ENCODE data around the gene TIGAR. TPM values are rescaled to one million over a fixed set of nuclear protein-coding genes. Genes with fewer than 3 reads are reported as not detected.

The TIGAR gene
- total RNA-seq, 5 donors from 2014 or later (not counting 1 experiment from before 2014, with no cell fraction given): 6.7 to 11.4 (median 7.5) TPM

DNA sequence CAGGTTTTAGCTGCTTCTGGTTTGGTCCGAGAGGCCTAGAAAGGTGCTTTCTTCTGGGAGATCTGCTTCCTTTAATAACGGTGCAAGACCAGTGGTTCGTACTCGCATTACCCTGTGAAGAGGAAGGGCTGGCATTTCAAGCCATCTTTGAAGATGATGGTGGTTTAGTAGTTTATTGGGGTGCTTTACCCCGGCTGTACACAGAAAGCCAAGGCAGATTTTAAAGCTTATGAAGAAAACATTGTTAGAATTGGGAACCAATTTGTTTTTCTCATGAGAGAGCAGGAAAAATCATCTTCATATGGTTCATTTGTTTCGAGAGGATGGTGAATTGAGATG lies 43.8 kb upstream of the TIGAR start:
- peaks cover 65 to 71% (median 69%) of the 10 kb centered on the region in 3 donors for H3K4me1 Mint-ChIP-seq
- H3K27me3 Mint-ChIP-seq: no peaks in the 10 kb centered on the region
- peak overlapping the region; percentile 92 to 98 (median 96) for H3K4me3 Mint-ChIP-seq
- Histone ChIP-seq H3K27ac (ENCODE audit: low read length) (peak overlapping the region; percentile 26), H3K4me1 (ENCODE audit: control insufficient read depth in 1 of 2, extremely low read depth in 1 of 2, insufficient read depth in 2 of 2, low read length in 2 of 2) (peaks cover 26 to 83% of the 10 kb centered on the region in 2 experiments), H3K9me3 (no peaks in the 10 kb centered on the region), H3K27me3 (replicated peaks in 1 of 2; ENCODE audit: control insufficient read depth in 2 of 2, extremely low read depth in 1 of 2, insufficient read depth in 2 of 2, low read length in 1 of 2) (no peaks in the 10 kb centered on the region), H3K4me3 (ENCODE audit: control insufficient read depth in 1 of 2, extremely low read depth in 1 of 2, low read length in 1 of 2) (no peak overlapping the region), H3K36me3 (ENCODE audit: control insufficient read depth in 2 of 2, extremely low read depth in 1 of 2, insufficient read depth in 1 of 2, low read length in 1 of 2) (peaks cover 17 to 59% of the 10 kb centered on the region in 2 donors)
- ChIA-PET CTCF (interaction anchor here (0.6 to 4.9 kb wide), 79 partner anchors 8 to 977 kb away, joined by 3 to 136 read pairs (median 5); partner anchors contain the start of genes AKAP3 (in 1 of the 2), NDUFA9 (in 1 of the 2) and PARP11 (in 1 of the 2)), POLR2A (interaction anchor here (0.6 to 1.6 kb wide), 9 partner anchors 15 to 500 kb away, joined by 3 to 6 read pairs (median 3); no protein-coding TSS in a partner anchor)
- H3K36me3 Mint-ChIP-seq: peaks cover 48% of the 10 kb centered on the region
- ATAC-seq (replicated peaks in 1 of 4) (no peak), DNase-seq (no peak)
- no peaks in the 10 kb centered on the region for H3K9me3 Mint-ChIP-seq
- peak overlapping the region; percentile 90 to 97 for H3K27ac Mint-ChIP-seq
- WGBS (ENCODE audit: insufficient coverage): 7% methylated on average over 2 of the region's 6 CpGs

DNA sequence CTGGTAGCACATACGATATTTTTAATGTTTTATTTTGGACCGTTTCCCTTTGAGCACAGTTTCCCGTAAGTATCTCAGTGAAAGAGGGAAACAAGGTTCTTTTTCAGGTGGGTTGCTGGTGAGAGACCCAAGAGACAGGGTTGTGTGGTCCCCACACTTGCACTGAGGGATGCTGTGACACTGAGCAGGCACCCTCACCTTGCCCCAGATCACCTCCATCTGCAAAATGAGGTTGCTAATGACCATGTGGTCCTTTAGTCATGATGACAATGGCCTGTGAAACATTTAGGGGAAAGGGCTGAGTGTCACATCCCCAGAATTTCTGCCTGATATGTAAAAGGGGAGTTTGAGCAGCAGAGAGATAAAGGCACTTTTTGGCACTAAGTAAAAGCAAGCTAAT lies 43.2 kb upstream of the TIGAR start:
- H3K27ac ChIP-seq (ENCODE audit: low read length): no peak overlapping the region
- Mint-ChIP-seq H3K27me3 (no peaks in the 10 kb centered on the region), H3K4me1 (peaks cover 70 to 76% (median 70%) of the 10 kb centered on the region in 3 donors), H3K4me3 (no peak overlapping the region), H3K27ac (peak overlapping the region; percentile 69 to 71), H3K9me3 (no peaks in the 10 kb centered on the region), H3K36me3 (peaks cover 54% of the 10 kb centered on the region)
- no peaks in the 10 kb centered on the region for H3K27me3 ChIP-seq (replicated peaks in 1 of 2; ENCODE audit: control insufficient read depth in 2 of 2, extremely low read depth in 1 of 2, insufficient read depth in 2 of 2, low read length in 1 of 2)
- POLR2A ChIA-PET: interaction anchor here (0.6 to 1.6 kb wide), 5 partner anchors 8 to 235 kb away, joined by 3 to 4 read pairs (median 3); no protein-coding TSS in a partner anchor
- H3K36me3 ChIP-seq (ENCODE audit: control insufficient read depth in 2 of 2, extremely low read depth in 1 of 2, insufficient read depth in 1 of 2, low read length in 1 of 2): peaks cover 22 to 66% of the 10 kb centered on the region in 2 donors
- H3K4me1 ChIP-seq (ENCODE audit: control insufficient read depth in 1 of 2, extremely low read depth in 1 of 2, insufficient read depth in 2 of 2, low read length in 2 of 2): peaks cover 26 to 83% of the 10 kb centered on the region in 2 experiments
- ATAC-seq (replicated peaks in 1 of 4) (no peak), DNase-seq (no peak)
- WGBS (ENCODE audit: insufficient coverage): 70% methylated on average over 2 of the region's 3 CpGs
- CTCF ChIA-PET: interaction anchor here (0.6 to 4.9 kb wide), 38 partner anchors 10 to 978 kb away, joined by 3 to 136 read pairs (median 6); no protein-coding TSS in a partner anchor
- no peak overlapping the region for H3K4me3 ChIP-seq (ENCODE audit: control insufficient read depth in 1 of 2, extremely low read depth in 1 of 2, low read length in 1 of 2)
- no peaks in the 10 kb centered on the region for H3K9me3 ChIP-seq

DNA sequence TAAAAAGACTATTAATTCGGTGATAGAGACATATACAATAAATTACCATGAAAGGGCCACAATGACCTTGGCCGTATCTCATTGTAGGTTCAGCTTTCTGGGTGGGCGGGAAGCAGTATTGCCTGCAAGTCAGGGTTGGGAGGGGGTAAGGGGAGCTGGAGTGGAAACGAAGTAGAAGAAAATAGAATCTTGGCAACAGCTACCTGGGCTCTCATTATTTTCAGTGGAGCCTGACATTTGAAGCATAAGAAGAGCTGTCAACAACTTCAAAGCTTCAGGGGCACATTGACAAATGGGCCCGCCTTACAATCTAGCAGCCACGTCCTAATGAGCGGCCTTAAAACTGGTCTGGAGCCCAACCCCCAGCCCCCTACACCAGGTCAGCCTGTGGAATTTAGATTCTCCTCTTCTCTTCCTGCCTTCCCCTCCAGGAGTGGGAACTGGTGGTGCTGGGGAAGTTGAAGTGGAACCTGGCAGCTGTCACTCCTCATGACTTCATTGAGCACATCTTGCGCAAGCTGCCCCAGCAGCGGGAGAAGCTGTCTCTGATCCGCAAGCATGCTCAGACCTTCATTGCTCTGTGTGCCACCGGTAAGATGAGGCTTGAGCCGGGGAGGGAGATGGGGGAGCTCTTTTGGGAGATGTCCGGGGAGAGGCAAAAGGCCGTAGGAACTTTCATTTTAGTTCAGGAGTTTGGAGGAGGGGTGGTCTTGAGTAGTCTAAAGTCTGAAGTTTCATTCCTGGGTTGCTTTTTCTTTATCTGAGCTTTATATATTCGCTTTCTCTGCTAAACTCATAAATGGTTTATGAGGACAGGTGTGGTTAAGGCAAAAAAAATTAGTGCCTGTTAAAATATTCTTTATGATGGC lies 42.5 kb upstream of the TIGAR start:
- peaks cover 26 to 85% of the 10 kb centered on the region in 2 experiments for H3K4me1 ChIP-seq (ENCODE audit: control insufficient read depth in 1 of 2, extremely low read depth in 1 of 2, insufficient read depth in 2 of 2, low read length in 2 of 2)
- no peak for DNase-seq
- no peak overlapping the region for H3K27ac ChIP-seq (ENCODE audit: low read length)
- H3K27me3 ChIP-seq (replicated peaks in 1 of 2; ENCODE audit: control insufficient read depth in 2 of 2, extremely low read depth in 1 of 2, insufficient read depth in 2 of 2, low read length in 1 of 2): no peaks in the 10 kb centered on the region
- Mint-ChIP-seq H3K27ac (peak overlapping the region; percentile 70 to 84), H3K27me3 (no peaks in the 10 kb centered on the region), H3K4me3 (peak overlapping the region in 2 of 3 donors; percentile 4 to 37), H3K9me3 (no peaks in the 10 kb centered on the region), H3K4me1 (peaks cover 66 to 78% (median 73%) of the 10 kb centered on the region in 3 donors), H3K36me3 (peaks cover 54% of the 10 kb centered on the region)
- peaks cover 29 to 73% of the 10 kb centered on the region in 2 donors for H3K36me3 ChIP-seq (ENCODE audit: control insufficient read depth in 2 of 2, extremely low read depth in 1 of 2, insufficient read depth in 1 of 2, low read length in 1 of 2)
- H3K9me3 ChIP-seq: no peaks in the 10 kb centered on the region
- 69% methylated on average over 9 of the region's 15 CpGs for WGBS (ENCODE audit: insufficient coverage)
- ChIA-PET CTCF (interaction anchor here (0.6 to 4.9 kb wide), 20 partner anchors 11 to 978 kb away, joined by 3 to 136 read pairs (median 6); no protein-coding TSS in a partner anchor), POLR2A (interaction anchor here (0.5 to 1.6 kb wide), 7 partner anchors 9 to 235 kb away, joined by 3 to 4 read pairs (median 3); no protein-coding TSS in a partner anchor)
- ATAC-seq (replicated peaks in 1 of 4): no peak
- no peak overlapping the region for H3K4me3 ChIP-seq (ENCODE audit: control insufficient read depth in 1 of 2, extremely low read depth in 1 of 2, low read length in 1 of 2)

DNA sequence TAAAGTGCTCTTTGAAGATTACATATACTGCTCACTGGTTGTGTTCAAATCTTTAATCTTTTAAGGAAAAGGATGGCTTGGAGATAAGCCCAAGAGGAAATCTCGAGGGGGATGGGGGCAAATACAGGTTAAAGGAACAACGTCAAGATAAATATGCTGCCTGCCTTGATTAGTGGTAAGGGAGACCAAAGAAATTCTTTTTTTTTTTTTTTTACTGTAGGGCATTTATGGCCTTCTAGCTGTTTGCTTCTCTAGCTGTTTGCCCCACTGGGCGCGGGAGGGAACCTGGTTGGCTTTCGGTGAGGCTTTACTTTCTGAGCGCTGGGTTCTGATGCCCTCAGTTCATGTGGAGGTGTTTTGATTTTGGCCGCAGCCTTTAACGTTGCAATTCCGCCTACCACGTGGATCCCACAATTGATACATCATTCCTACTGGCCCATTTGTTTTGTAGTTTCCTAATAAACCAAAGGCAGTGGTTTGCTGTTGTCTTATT lies 41.8 kb upstream of the TIGAR start:
- ChIA-PET CTCF (interaction anchor here (0.5 to 4.9 kb wide), 13 partner anchors 10 to 394 kb away, joined by 3 to 136 read pairs (median 6); no protein-coding TSS in a partner anchor), POLR2A (interaction anchor here (0.5 to 1.0 kb wide), 3 partner anchors 15 to 22 kb away, joined by 3 to 4 read pairs (median 3); no protein-coding TSS in a partner anchor)
- Mint-ChIP-seq H3K36me3 (peaks cover 59% of the 10 kb centered on the region), H3K9me3 (no peaks in the 10 kb centered on the region), H3K27ac (peak overlapping the region; percentile 70 to 84), H3K27me3 (no peaks in the 10 kb centered on the region), H3K4me3 (peak overlapping the region in 2 of 3 donors; percentile 4 to 37), H3K4me1 (peaks cover 70 to 84% (median 78%) of the 10 kb centered on the region in 3 donors)
- Histone ChIP-seq H3K4me3 (ENCODE audit: control insufficient read depth in 1 of 2, extremely low read depth in 1 of 2, low read length in 1 of 2) (no peak overlapping the region), H3K27ac (ENCODE audit: low read length) (peak overlapping the region; percentile 37), H3K27me3 (replicated peaks in 1 of 2; ENCODE audit: control insufficient read depth in 2 of 2, extremely low read depth in 1 of 2, insufficient read depth in 2 of 2, low read length in 1 of 2) (no peaks in the 10 kb centered on the region), H3K9me3 (no peaks in the 10 kb centered on the region), H3K36me3 (ENCODE audit: control insufficient read depth in 2 of 2, extremely low read depth in 1 of 2, insufficient read depth in 1 of 2, low read length in 1 of 2) (peaks cover 31 to 80% of the 10 kb centered on the region in 2 donors), H3K4me1 (ENCODE audit: control insufficient read depth in 1 of 2, extremely low read depth in 1 of 2, insufficient read depth in 2 of 2, low read length in 2 of 2) (peaks cover 26 to 89% of the 10 kb centered on the region in 2 experiments)
- DNase-seq (no peak), ATAC-seq (replicated peaks in 1 of 4) (no peak)
- WGBS (ENCODE audit: insufficient coverage): 93% methylated on average over 3 of the region's 10 CpGs

DNA sequence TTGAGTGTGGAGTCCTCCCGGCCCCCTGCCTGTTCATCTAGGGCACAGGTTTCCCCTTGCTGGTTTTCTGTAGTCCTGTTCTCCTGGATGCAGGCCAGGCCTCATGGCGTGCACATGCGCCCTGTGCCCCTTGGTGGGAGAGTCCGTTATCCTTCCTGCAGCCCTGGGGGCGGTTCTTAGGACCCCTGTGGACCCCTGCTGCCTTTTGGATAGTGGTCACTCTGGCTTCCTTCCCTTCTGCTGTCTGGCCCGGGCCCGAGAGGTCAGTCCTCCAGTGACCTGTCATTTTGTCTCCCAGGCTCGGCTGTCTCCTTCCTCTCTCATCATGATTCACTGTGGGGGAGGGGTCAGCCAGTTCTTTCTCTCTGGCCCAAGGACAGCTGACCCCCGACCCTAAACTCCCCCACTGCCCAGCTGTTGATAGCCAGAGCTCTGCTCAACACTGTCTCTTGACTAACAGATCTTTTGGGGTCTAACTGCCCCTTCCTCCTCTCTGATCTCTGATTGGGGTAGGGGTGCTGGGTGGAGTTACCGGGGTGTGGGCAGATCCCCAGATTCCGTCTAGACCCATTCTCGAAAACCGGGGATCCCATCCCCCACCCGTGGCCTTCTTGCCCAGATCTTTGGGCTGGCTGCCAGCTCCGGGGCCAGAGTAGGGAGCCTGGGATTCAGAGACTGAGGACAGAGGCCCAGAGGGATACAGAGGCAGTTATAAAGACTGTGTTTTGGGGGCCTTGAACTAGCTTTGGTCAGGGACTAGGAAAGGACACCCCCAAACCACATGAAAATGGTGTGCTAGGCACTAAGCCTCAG lies 40.5 kb upstream of the TIGAR start:
- POLR2A ChIA-PET: no interaction called here
- Mint-ChIP-seq H3K36me3 (peaks cover 71% of the 10 kb centered on the region), H3K27me3 (no peaks in the 10 kb centered on the region), H3K4me1 (peaks cover 80 to 92% (median 87%) of the 10 kb centered on the region in 3 donors), H3K4me3 (peak overlapping the region in 2 of 3 donors; percentile 17 to 21), H3K27ac (peak overlapping the region; percentile 73 to 74), H3K9me3 (no peaks in the 10 kb centered on the region)
- DNase-seq (no peak), ATAC-seq (replicated peaks in 1 of 4) (no peak)
- Histone ChIP-seq H3K4me3 (ENCODE audit: control insufficient read depth in 1 of 2, extremely low read depth in 1 of 2, low read length in 1 of 2) (no peak overlapping the region), H3K27me3 (replicated peaks in 1 of 2; ENCODE audit: control insufficient read depth in 2 of 2, extremely low read depth in 1 of 2, insufficient read depth in 2 of 2, low read length in 1 of 2) (no peaks in the 10 kb centered on the region), H3K27ac (ENCODE audit: low read length) (peak overlapping the region; percentile 30), H3K9me3 (no peaks in the 10 kb centered on the region), H3K4me1 (ENCODE audit: control insufficient read depth in 1 of 2, extremely low read depth in 1 of 2, insufficient read depth in 2 of 2, low read length in 2 of 2) (peaks cover 26 to 89% of the 10 kb centered on the region in 2 experiments), H3K36me3 (ENCODE audit: control insufficient read depth in 2 of 2, extremely low read depth in 1 of 2, insufficient read depth in 1 of 2, low read length in 1 of 2) (peaks cover 36 to 93% of the 10 kb centered on the region in 2 donors)
- CTCF ChIA-PET: interaction anchor here in 1 of 2 donors (0.6 kb wide), 1 partner anchor 415 kb away, joined by 3 read pairs; no protein-coding TSS in a partner anchor
- WGBS (ENCODE audit: insufficient coverage): 87% methylated on average over 7 of the region's 15 CpGs

All from T-cell (primary cell).